Ishikawa (cell line): Measurements from ENCODE around the gene TBC1D14.

ENCODE experiments used
- CEBPB ChIP-seq: IDR thresholded peaks from 2 replicates; pipeline ENCODE4 v1.6.1; 2012
- CREB1 ChIP-seq: IDR thresholded peaks from 2 replicates; pipeline ENCODE4 v1.6.1; 2012; ENCODE audit warnings: low read depth
- EGR1 ChIP-seq: IDR thresholded peaks from 2 replicates; pipeline ENCODE4 v1.6.1; 2012
- EP300 ChIP-seq: IDR thresholded peaks from 2 replicates; pipeline ENCODE4 v1.6.1; 2012; ENCODE audit warnings: borderline replicate concordance
- FOXM1 ChIP-seq: IDR thresholded peaks from 2 replicates; pipeline ENCODE4 v1.6.1; 2012; ENCODE audit warnings: low read depth, borderline replicate concordance
- MAX ChIP-seq: IDR thresholded peaks from 2 replicates; pipeline ENCODE4 v1.6.1; 2012
- NFIC ChIP-seq: IDR thresholded peaks from 2 replicates; pipeline ENCODE4 v1.6.1; 2012
- RAD21 ChIP-seq: IDR thresholded peaks from 2 replicates; pipeline ENCODE4 v1.6.1; 2012; ENCODE audit warnings: low read depth
- TAF1 ChIP-seq: IDR thresholded peaks from 2 replicates; pipeline ENCODE4 v1.6.1; 2012; ENCODE audit warnings: low read depth, mild to moderate bottlenecking
- TCF12 ChIP-seq: IDR thresholded peaks from 2 replicates; pipeline ENCODE4 v1.6.1; 2012; ENCODE audit warnings: low read depth
- TEAD4 ChIP-seq: IDR thresholded peaks from 2 replicates; pipeline ENCODE4 v1.6.1; 2012
- USF1 ChIP-seq: IDR thresholded peaks from 2 replicates; pipeline ENCODE4 v1.6.1; 2012
- YY1 ChIP-seq: IDR thresholded peaks from 2 replicates; pipeline ENCODE4 v1.6.1; 2012; ENCODE audit warnings: low read depth
- ZBTB7A ChIP-seq: IDR thresholded peaks from 2 replicates; pipeline ENCODE4 v1.6.1; 2012; ENCODE audit warnings: low read depth
- TF ChIP-seq, protein P1 (sequence below): IDR thresholded peaks from 2 replicates; pipeline ENCODE4 v1.6.1; 2012; ENCODE audit warnings: low read depth, mild to moderate bottlenecking

Gene TBC1D14

DNA sequence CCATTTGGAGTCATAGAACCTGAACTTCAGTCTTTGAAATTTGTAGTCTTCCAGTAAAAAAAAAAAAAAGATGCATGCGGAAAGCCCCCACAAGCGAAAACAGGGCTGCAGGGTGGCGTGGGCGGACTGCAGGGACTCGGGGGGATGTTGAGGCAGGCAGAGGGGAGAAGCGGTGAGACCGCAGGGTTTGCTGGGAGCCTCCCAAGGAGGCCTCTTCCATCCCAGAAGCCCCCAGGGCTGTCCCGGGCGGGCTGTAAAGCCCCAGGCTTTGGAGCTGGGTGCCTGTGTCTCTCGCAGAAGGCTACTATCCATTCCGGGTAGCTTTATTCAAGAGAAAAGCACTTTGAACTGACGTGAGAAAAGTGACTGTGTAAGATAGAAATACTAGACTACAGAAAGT lies 86.9 kb downstream of the TBC1D14 start:
- TF ChIP-seq TAF1 (no peak), MAX (no peak), TCF12 (no peak), FOXM1 (no peak), CREB1 (no peak), YY1 (no peak), CEBPB (no peak)

DNA sequence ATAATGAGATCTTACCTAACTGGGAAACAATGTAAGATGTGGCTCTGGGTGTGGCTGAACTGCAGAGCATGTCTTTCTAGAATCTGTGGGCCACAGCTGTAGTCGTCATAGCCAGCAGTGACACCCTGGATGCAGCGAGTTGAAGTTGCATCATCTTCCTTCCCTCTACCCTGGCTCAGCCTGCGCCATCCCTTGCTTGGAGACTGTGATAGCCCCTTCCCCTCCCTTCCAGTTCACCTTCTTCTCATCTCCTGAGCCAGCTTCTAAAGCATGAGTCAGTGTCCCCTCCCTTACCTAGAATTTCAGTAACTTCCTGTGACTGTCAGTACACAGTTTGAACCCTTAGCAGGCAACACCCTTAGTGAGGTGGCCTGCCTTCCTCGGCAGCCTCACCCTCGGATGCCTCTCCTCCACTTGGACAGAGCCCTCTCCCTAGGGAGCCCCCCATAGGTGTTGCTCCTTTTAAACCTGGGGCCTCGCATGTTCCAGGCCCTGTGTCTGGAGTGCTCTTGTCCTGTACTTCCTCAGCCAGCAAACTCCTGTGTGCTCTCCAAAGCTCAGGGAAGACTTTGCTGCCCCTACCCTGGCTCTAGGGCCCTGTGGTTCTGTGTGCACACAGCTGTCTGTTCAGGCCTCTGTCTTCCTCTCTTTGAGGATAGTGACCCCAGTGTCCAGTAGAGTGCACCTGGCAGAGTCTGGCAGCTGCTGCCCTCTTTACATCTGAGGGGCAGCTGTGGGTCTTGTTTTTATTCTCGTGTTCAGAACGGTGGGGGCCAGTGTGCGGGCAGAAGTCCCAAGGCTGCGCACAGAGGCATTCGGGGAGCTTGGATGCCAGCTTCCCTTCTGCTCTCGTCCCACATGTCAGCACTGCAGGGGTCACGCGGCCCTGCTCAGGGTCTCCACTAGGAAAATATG lies 89.8 kb downstream of the TBC1D14 start:
- TF ChIP-seq ZBTB7A (no peak), CEBPB (peak; percentile 48; the same call in 1 of the 2 replicates), TEAD4 (peak; percentile 21; the same call in 1 of the 2 replicates), EGR1 (no peak), TAF1 (no peak), MAX (peak; percentile 17; the same call in 1 of the 2 replicates)

- TF ChIP-seq USF1: no peak
- TF ChIP-seq TAF1: no peak
- TF ChIP-seq RAD21: no peak
- TF ChIP-seq EP300: no peak
- no peak for TF ChIP-seq EGR1
- no peak for TF ChIP-seq TCF12
- TF ChIP-seq CREB1: no peak
- TF ChIP-seq TEAD4: no peak
- TF ChIP-seq CEBPB: no peak
- TF ChIP-seq, protein P1, sequence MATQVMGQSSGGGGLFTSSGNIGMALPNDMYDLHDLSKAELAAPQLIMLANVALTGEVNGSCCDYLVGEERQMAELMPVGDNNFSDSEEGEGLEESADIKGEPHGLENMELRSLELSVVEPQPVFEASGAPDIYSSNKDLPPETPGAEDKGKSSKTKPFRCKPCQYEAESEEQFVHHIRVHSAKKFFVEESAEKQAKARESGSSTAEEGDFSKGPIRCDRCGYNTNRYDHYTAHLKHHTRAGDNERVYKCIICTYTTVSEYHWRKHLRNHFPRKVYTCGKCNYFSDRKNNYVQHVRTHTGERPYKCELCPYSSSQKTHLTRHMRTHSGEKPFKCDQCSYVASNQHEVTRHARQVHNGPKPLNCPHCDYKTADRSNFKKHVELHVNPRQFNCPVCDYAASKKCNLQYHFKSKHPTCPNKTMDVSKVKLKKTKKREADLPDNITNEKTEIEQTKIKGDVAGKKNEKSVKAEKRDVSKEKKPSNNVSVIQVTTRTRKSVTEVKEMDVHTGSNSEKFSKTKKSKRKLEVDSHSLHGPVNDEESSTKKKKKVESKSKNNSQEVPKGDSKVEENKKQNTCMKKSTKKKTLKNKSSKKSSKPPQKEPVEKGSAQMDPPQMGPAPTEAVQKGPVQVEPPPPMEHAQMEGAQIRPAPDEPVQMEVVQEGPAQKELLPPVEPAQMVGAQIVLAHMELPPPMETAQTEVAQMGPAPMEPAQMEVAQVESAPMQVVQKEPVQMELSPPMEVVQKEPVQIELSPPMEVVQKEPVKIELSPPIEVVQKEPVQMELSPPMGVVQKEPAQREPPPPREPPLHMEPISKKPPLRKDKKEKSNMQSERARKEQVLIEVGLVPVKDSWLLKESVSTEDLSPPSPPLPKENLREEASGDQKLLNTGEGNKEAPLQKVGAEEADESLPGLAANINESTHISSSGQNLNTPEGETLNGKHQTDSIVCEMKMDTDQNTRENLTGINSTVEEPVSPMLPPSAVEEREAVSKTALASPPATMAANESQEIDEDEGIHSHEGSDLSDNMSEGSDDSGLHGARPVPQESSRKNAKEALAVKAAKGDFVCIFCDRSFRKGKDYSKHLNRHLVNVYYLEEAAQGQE: no peak
- TF ChIP-seq YY1: no peak
- TF ChIP-seq MAX: no peak
- no peak for TF ChIP-seq ZBTB7A
- no peak for TF ChIP-seq FOXM1
- TF ChIP-seq NFIC: no peak
Observed at GRCh38 chr4:7000421-7001176, 91.0 kb downstream of the TBC1D14 start.

DNA sequence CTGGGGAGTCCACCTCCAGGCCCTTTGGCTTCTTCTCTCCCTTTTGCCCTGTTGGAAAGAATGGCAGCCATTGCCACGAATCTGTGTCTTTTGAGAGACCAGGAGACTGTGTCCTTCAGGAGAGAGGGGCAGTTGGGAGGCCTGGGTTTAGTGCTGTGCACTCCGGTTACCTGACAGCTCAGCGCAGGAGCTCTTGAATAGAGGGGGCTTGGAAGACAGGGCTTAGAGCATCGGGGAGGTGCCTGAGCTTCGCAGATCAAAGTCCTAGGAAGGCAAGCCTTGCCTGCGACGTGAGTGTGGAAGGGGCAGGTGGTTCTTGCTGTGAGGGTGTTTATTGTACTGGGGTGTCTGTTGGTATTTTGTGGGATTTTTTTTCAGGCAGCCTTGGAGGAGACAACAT lies 91.6 kb downstream of the TBC1D14 start:
- TF ChIP-seq EP300 (no peak), MAX (no peak)

GRCh38 chr4:7002336-7002735 lies 92.7 kb downstream of the TBC1D14 start:
- TF ChIP-seq TAF1 (no peak), CREB1 (no peak), FOXM1 (no peak), MAX (no peak)

GRCh38 chr4:7003176-7003878 lies 93.7 kb downstream of the TBC1D14 start:
- no peak for TF ChIP-seq ZBTB7A
- no peak for TF ChIP-seq CEBPB
- no peak for TF ChIP-seq RAD21
- no peak for TF ChIP-seq TAF1
- TF ChIP-seq NFIC: no peak
- TF ChIP-seq TCF12: no peak
- TF ChIP-seq, protein P1: no peak
- no peak for TF ChIP-seq FOXM1
- TF ChIP-seq CREB1: no peak
- no peak for TF ChIP-seq TEAD4
- TF ChIP-seq EP300: no peak
- TF ChIP-seq YY1: no peak
- no peak for TF ChIP-seq EGR1
- TF ChIP-seq USF1: no peak
